RWPE1 (cell line): Measurements from ENCODE around the gene SNTG2.
"Not testable (repeated sequence)": the region's sequence is repeated elsewhere in the genome, so short reads cannot be mapped to it uniquely, and the experiment has no call there.

ENCODE experiments used
- CTCF ChIA-PET: fragments of 350-600 bp; sonication (Branson Sonifier 250); formaldehyde crosslinking; extraction: SDS; loops from one replicate; lab custom pipeline; 2021; lab: Yijun Ruan, JAX
- POLR2A ChIA-PET: fragments of 400-600 bp; formaldehyde crosslinking; extraction: SDS; loops from one replicate; lab custom pipeline; 2020; ENCODE audit warnings: antibody characterized with exemption; ENCODE audit not compliant: low non-redundant PET; lab: Yijun Ruan, JAX
- DNase-seq: peaks from one replicate; pipeline ENCODE4 v3.0.0; 2012; ENCODE audit warnings: low spot score
- H3K27ac ChIP-seq: fragments of 450-650 bp; 2 replicates; pipeline ENCODE4 v1.5.1; 2017
- CTCF ChIP-seq: fragments of 450-650 bp; conservative IDR thresholded peaks from 2 replicates; pipeline ENCODE4 v1.5.1; 2017; ENCODE audit warnings: low read depth, mild to moderate bottlenecking

SNTG2 gene

GRCh38 chr2:1088192-1088860 lies 137.7 kb downstream of the SNTG2 start:
- no peak for DNase-seq
- TF ChIP-seq CTCF, result no peak
- ChIA-PET CTCF (no interaction called here), POLR2A (no interaction called here)
- no peak overlapping the region for H3K27ac ChIP-seq

- ChIA-PET CTCF (no interaction called here), POLR2A (no interaction called here)
- no peak for TF ChIP-seq CTCF
- DNase-seq, result no peak
- no peak overlapping the region for H3K27ac ChIP-seq
Measured at GRCh38 chr2:1088940-1089339, 138.3 kb downstream of the SNTG2 start.

DNA sequence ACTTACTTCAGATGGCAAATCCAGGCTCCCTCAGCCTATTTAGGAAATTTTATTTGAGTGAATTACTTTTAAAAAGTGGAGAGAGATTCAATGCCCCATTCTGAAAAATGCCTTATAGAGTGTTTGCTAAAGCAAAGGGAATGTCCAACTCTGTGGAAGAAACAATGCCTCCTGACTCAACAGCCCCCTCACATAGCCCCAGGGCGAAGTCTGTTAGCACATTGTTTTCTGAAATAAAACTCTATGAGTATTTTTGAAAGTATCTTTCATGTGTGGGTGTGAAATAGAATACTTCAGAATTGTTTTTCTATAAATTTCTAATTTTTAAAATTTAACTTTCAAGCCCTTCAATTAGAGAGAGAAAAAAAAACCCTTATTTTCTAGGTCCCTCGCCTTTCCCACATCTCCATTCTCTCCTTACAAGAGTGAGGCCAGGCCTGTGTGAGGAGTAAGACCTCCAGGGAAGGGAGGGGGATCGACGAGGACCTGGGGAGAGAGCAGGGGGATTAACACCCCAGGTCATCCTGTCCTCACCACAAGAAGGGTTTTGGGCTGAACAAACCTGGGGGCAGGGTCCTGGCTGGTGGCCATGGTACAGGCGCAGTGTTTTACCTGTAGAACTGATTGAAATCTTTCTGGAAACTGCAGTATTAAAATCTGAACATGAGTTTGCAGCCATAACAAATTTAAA lies 141.4 kb downstream of the SNTG2 start:
- ChIA-PET POLR2A (no interaction called here), CTCF (interaction anchor here (0.7 kb wide), 2 partner anchors 9 to 27 kb away, joined by 3 to 4 read pairs; no protein-coding TSS in a partner anchor)
- TF ChIP-seq CTCF, result no peak
- peak; percentile 63 for DNase-seq
- H3K27ac ChIP-seq, result no peak overlapping the region

DNA sequence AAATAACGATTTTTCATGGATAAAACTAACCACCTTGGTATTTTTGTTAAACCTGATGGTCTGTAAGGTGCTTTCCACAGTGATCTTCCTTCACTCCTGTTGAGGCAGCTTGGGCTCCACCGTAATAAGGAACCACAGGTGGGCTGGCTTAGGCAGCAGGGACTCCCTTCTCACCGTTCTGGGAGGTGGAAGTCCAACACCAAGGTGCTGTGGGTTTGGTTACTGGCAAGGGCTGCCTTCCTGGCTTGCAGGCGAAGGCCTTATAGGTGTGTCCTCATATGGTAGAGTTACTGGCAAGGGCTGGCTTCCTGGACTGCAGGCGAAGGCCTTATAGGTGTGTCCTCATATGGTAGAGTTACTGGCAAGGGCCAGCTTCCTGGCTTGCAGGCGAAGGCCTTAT lies 143.0 kb downstream of the SNTG2 start:
- DNase-seq, CTCF ChIA-PET, H3K27ac ChIP-seq, POLR2A ChIA-PET: not testable (repeated sequence)

DNA sequence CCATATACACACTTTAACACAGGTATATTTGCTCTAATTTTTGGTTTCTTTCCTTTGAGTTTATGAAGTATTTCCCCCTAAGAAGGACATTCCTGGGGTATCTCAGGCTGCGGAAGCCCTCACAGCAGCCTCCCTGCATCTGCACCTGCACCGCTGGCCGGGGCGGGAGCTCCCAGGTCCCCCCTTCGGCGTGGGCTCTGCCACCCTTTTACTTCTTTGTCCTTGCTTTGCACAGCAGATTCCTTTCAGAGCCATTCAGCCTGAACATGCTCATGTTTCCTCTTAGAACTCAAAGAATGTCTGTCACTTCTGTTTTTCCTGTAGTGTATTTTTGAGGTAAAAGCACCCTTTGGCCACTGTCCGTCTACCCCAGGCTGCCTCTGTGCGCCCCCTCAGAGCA lies 146.5 kb downstream of the SNTG2 start:
- no peak for DNase-seq
- TF ChIP-seq CTCF, result no peak
- H3K27ac ChIP-seq, result no peak overlapping the region
- CTCF ChIA-PET, result interaction anchor here (0.6 kb wide), 1 partner anchor 980 kb away, joined by 3 read pairs; no protein-coding TSS in a partner anchor
- POLR2A ChIA-PET, result no interaction called here

- TF ChIP-seq CTCF, result no peak
- no peak for DNase-seq
- POLR2A ChIA-PET, result no interaction called here
- H3K27ac ChIP-seq, result no peak overlapping the region
- CTCF ChIA-PET, result no interaction called here
Measured at GRCh38 chr2:1099418-1099817, 148.8 kb downstream of the SNTG2 start.
